ENCODE results near the gene SRGN.

DNA sequence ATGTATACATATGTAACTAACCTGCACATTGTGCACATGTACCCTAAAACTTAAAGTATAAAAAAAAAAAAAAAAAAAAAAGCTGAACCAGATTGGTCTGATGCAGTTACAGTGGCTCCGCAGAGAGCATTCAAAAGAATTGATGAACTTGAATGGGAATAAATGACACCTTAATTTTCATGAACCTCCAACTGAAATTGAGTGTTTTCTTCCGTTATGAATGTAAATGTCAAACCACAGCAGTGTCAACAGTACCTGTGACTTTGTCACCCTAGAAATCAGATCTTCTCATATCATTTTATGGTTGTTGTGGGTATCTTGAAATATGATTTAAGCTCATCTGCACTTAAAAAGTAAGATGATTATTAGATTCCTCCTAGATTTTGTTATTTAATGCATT, 32.7 kb upstream of the SRGN start:
- TF ChIP-seq, protein P1, sequence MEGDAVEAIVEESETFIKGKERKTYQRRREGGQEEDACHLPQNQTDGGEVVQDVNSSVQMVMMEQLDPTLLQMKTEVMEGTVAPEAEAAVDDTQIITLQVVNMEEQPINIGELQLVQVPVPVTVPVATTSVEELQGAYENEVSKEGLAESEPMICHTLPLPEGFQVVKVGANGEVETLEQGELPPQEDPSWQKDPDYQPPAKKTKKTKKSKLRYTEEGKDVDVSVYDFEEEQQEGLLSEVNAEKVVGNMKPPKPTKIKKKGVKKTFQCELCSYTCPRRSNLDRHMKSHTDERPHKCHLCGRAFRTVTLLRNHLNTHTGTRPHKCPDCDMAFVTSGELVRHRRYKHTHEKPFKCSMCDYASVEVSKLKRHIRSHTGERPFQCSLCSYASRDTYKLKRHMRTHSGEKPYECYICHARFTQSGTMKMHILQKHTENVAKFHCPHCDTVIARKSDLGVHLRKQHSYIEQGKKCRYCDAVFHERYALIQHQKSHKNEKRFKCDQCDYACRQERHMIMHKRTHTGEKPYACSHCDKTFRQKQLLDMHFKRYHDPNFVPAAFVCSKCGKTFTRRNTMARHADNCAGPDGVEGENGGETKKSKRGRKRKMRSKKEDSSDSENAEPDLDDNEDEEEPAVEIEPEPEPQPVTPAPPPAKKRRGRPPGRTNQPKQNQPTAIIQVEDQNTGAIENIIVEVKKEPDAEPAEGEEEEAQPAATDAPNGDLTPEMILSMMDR (conservative IDR thresholded peaks at IDR 0.05), result no peak
- TF ChIP-seq ZFX (IDR thresholded peaks at IDR 0.05), result no peak

Data from C4-2B (cell line).